Osteoblast (primary cell): ENCODE results near the gene KRTAP19-5. TPM values are rescaled to one million over a fixed set of nuclear protein-coding genes. Genes with fewer than 3 reads are reported as not detected.

Source experiments
- DNase-seq: peaks from one replicate; pipeline ENCODE4 v3.0.0; 2011; ENCODE audit warnings: low spot score, mixed read lengths; ENCODE audit not compliant: insufficient read length; ENCODE audit errors: missing footprints
- H2AFZ ChIP-seq: 2 replicates; pipeline ENCODE4 v1.6.0; 2011; ENCODE audit warnings: mild to moderate bottlenecking, low read length
- H3K27ac ChIP-seq: 2 replicates; pipeline ENCODE4 v1.5.1; 2011; ENCODE audit warnings: mild to moderate bottlenecking, low read depth, low read length, moderate library complexity
- H3K27me3 ChIP-seq: 2 replicates; pipeline ENCODE4 v1.6.0; 2012; ENCODE audit warnings: mild to moderate bottlenecking, control low read depth, inconsistent platforms, low read length, moderate library complexity; ENCODE audit not compliant: insufficient read depth
- H3K36me3 ChIP-seq: 2 replicates; pipeline ENCODE4 v1.5.1; 2011; ENCODE audit warnings: mild to moderate bottlenecking, low read length, control low read depth, moderate library complexity; ENCODE audit not compliant: insufficient read depth
- H3K4me1 ChIP-seq: 2 replicates; pipeline ENCODE4 v1.5.1; 2011; ENCODE audit warnings: mild to moderate bottlenecking, low read length, control low read depth, moderate library complexity; ENCODE audit not compliant: insufficient read depth
- H3K4me2 ChIP-seq: 2 replicates; pipeline ENCODE4 v1.6.0; 2011; ENCODE audit warnings: mild to moderate bottlenecking, low read length; ENCODE audit not compliant: insufficient read depth
- H3K4me3 ChIP-seq: fragments of 200-600 bp; sonication (generic); 3 replicates; pipeline ENCODE4 v1.5.1; 2012; ENCODE audit warnings: mild to moderate bottlenecking, low read length, inconsistent platforms; ENCODE audit not compliant: insufficient read depth
- H3K79me2 ChIP-seq: 2 replicates; pipeline ENCODE4 v1.6.0; 2012; ENCODE audit warnings: mild to moderate bottlenecking, low read length, control low read depth, inconsistent platforms; ENCODE audit not compliant: insufficient read depth
- H3K9me3 ChIP-seq: 2 replicates; pipeline ENCODE4 v1.5.1; 2011; ENCODE audit warnings: low read depth, low read length, control low read depth
- H4K20me1 ChIP-seq: 2 replicates; pipeline ENCODE4 v1.6.0; 2012; ENCODE audit warnings: mild to moderate bottlenecking, low read length, control low read depth; ENCODE audit not compliant: insufficient read depth
- small RNA-seq: library from RNA; depleted of rRNA; stranded (forward); fragments of <200 nt; gene quantifications from one replicate; pipeline ENCODE3, GENCODE V24; 2012
- total RNA-seq: library from RNA; depleted of rRNA; stranded (reverse); fragments of >200 nt; gene quantifications from 2 replicates; pipeline ENCODE4 v1.2.3, GENCODE V29; 2012
- TF ChIP-seq, protein P1 (sequence below): IDR thresholded peaks from 2 replicates; pipeline ENCODE4 v1.5.1; 2011; ENCODE audit warnings: mild to moderate bottlenecking, low read depth, low read length, moderate library complexity; ENCODE audit errors: extremely low read depth

Gene KRTAP19-5
- total RNA-seq, 1 donor, result not detected

DNA sequence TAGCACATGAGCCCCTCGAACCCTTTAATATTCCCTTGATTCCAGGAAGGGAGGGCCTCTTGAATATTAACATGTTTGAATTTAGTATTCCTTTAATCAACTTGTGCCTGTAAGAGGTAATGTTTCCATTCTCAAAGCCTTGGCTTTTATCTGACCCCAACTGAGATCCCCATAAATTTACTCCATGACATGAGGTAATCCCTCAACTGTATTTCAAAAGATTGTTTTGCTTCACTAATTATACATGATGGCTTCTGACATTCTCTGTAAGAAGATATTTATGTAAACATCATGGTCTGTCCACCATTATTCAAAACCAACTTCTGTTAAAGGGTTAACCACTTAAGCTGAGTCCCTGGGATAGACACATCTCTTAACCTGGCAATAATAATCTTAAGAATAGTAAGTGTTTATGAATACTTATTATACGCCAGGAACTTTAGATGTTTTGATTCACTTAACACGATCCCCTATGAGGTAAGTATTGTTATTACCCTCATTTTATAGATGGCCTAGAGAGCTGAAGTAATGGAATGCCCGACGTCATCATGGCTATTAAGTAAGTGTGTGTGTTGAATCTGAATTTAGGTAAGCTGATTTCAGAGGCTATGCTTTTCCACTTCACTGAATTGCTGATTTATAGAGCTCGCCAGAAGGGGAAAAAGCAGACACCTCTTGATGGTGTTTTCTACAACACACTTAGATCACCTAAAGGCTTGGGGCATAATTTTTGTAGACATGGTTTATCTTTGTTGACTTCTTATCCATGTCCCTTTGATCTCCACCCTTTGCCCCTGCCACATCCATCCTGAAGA is 32.8 kb downstream of the KRTAP19-5 start:
- Histone ChIP-seq H3K27me3 (no peaks in the 10 kb centered on the region), H2AFZ (no peak overlapping the region), H3K27ac (no peak overlapping the region), H3K4me1 (no peaks in the 10 kb centered on the region), H3K36me3 (no peaks in the 10 kb centered on the region), H3K4me3 (no peak overlapping the region), H3K9me3 (no peaks in the 10 kb centered on the region), H4K20me1 (no peaks in the 10 kb centered on the region), H3K79me2 (no peaks in the 10 kb centered on the region), H3K4me2 (no peak overlapping the region)
- DNase-seq, result no peak
- TF ChIP-seq, protein P1, sequence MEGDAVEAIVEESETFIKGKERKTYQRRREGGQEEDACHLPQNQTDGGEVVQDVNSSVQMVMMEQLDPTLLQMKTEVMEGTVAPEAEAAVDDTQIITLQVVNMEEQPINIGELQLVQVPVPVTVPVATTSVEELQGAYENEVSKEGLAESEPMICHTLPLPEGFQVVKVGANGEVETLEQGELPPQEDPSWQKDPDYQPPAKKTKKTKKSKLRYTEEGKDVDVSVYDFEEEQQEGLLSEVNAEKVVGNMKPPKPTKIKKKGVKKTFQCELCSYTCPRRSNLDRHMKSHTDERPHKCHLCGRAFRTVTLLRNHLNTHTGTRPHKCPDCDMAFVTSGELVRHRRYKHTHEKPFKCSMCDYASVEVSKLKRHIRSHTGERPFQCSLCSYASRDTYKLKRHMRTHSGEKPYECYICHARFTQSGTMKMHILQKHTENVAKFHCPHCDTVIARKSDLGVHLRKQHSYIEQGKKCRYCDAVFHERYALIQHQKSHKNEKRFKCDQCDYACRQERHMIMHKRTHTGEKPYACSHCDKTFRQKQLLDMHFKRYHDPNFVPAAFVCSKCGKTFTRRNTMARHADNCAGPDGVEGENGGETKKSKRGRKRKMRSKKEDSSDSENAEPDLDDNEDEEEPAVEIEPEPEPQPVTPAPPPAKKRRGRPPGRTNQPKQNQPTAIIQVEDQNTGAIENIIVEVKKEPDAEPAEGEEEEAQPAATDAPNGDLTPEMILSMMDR, result no peak

DNA sequence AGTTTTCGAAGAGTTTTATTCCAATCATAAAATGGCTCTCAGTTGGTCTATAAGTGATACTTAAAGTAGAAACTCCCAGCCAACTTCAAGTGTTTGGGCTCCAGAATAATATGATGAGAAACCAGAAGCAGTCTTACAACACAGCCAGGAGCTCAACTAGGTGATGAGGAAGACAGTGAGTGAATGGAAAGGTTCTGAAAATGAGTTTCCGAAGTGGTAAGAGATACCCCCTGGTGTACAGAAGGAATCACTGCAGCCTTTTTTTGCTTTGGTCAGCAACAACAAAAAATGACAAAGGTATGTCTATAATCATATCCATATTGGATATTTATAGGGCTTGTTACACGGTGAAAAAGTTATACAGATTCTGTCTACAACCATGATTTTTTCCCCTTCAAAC is 38.2 kb downstream of the KRTAP19-5 start:
- no peaks in the 10 kb centered on the region for H3K36me3 ChIP-seq
- no peak overlapping the region for H2AFZ ChIP-seq
- H3K79me2 ChIP-seq, result no peaks in the 10 kb centered on the region
- H3K9me3 ChIP-seq, result peaks cover 2% of the 10 kb centered on the region
- no peak for DNase-seq
- no peak overlapping the region for H3K27ac ChIP-seq
- H3K27me3 ChIP-seq, result no peaks in the 10 kb centered on the region
- no peak overlapping the region for H3K4me3 ChIP-seq
- H3K4me1 ChIP-seq, result no peaks in the 10 kb centered on the region
- H4K20me1 ChIP-seq, result no peaks in the 10 kb centered on the region
- TF ChIP-seq, protein P1, result peak; percentile 26
- no peak overlapping the region for H3K4me2 ChIP-seq

Small RNAs within 50 kb of the gene (small RNA-seq; reads per million reads assigned to genes)
- not detected for gene AP000567.1
- not detected for gene KRTAP19-10P
- not detected for gene KRTAP19-11P
- gene KRTAP19-9P, result not detected

Other genes with a start within 250 kb of the KRTAP19-5 start
- not detected in 2 replicates for gene KRTAP24-1, start 219.2 kb downstream of the KRTAP19-5 start, total RNA-seq
- not detected in 2 replicates for gene KRTAP25-1, start 212.6 kb downstream of the KRTAP19-5 start, total RNA-seq
- not detected in 2 replicates for gene KRTAP26-1, start 181.8 kb downstream of the KRTAP19-5 start, total RNA-seq
- not detected in 2 replicates for gene KRTAP27-1, start 164.4 kb downstream of the KRTAP19-5 start, total RNA-seq
- not detected in 2 replicates for gene KRTAP23-1, start 153.5 kb downstream of the KRTAP19-5 start, total RNA-seq
- not detected in 2 replicates for gene KRTAP13-2, start 129.9 kb downstream of the KRTAP19-5 start, total RNA-seq
- gene KRTAP13-1, start 106.1 kb downstream of the KRTAP19-5 start, total RNA-seq, result not detected in 2 replicates
- gene KRTAP13-3, start 76.2 kb downstream of the KRTAP19-5 start, total RNA-seq, result not detected in 2 replicates
- gene KRTAP13-4, start 71.9 kb downstream of the KRTAP19-5 start, total RNA-seq, result not detected in 2 replicates
- not detected in 2 replicates for gene KRTAP15-1, start 61.9 kb downstream of the KRTAP19-5 start, total RNA-seq
- not detected in 2 replicates for gene KRTAP19-1, start 21.8 kb downstream of the KRTAP19-5 start, total RNA-seq
- gene KRTAP19-2, start 14.7 kb downstream of the KRTAP19-5 start, total RNA-seq, result not detected in 2 replicates
- not detected in 2 replicates for gene KRTAP19-3, start 10.1 kb downstream of the KRTAP19-5 start, total RNA-seq
- gene KRTAP19-4, start 5.0 kb downstream of the KRTAP19-5 start, total RNA-seq, result not detected in 2 replicates
- not detected in 2 replicates for gene KRTAP19-6, start 39.7 kb upstream of the KRTAP19-5 start, total RNA-seq
- gene KRTAP19-7, start 59.2 kb upstream of the KRTAP19-5 start, total RNA-seq, result not detected in 2 replicates
- gene KRTAP22-2, start 88.3 kb upstream of the KRTAP19-5 start, total RNA-seq, result not detected in 2 replicates
- gene KRTAP6-3, start 90.3 kb upstream of the KRTAP19-5 start, total RNA-seq, result not detected in 2 replicates
- not detected in 2 replicates for gene KRTAP6-2, start 96.8 kb upstream of the KRTAP19-5 start, total RNA-seq
- gene KRTAP22-1, start 98.9 kb upstream of the KRTAP19-5 start, total RNA-seq, result not detected in 2 replicates
- gene KRTAP6-1, start 111.8 kb upstream of the KRTAP19-5 start, total RNA-seq, result not detected in 2 replicates
- not detected in 2 replicates for gene KRTAP20-1, start 114.3 kb upstream of the KRTAP19-5 start, total RNA-seq
- gene KRTAP20-4, start 118.5 kb upstream of the KRTAP19-5 start, total RNA-seq, result not detected in 2 replicates
- not detected in 2 replicates for gene KRTAP20-2, start 133.1 kb upstream of the KRTAP19-5 start, total RNA-seq
- not detected in 2 replicates for gene KRTAP20-3, start 140.7 kb upstream of the KRTAP19-5 start, total RNA-seq
- not detected in 2 replicates for gene KRTAP21-3, start 216.6 kb upstream of the KRTAP19-5 start, total RNA-seq
- not detected in 2 replicates for gene KRTAP21-2, start 245.1 kb upstream of the KRTAP19-5 start, total RNA-seq